HCT116 (cell line): Measurements from ENCODE around the gene GFM2. TPM values are rescaled to one million over a fixed set of nuclear protein-coding genes. Genes with fewer than 3 reads are reported as not detected.

Experiments
- ATAC-seq: fragments of 200-7000 bp; cut with Tn5 transposase; 2 replicates; pipeline ENCODE4 v1.9.1; 2020; ENCODE audit warnings: mild to moderate bottlenecking, moderate library complexity
- BruUV-seq: library from RNA; stranded (reverse); fragments of 400-500 nt; replicated peaks from 2 replicates; lab custom pipeline; 2021; lab: Mats Ljungman, UMichigan
- CTCF ChIA-PET: fragments of 300-600 bp; sonication (Branson Sonifier 250); formaldehyde crosslinking; loops from one replicate; lab custom pipeline; 2021; ENCODE audit warnings: antibody characterized with exemption; lab: Charles Lee
- POLR2A ChIA-PET: fragments of 300-600, 350-600 bp; sonication (Branson Sonifier 250); formaldehyde crosslinking; loops from one replicate; lab custom pipeline; 2021; ENCODE audit warnings: antibody characterized with exemption; lab: Charles Lee
- RAD21 ChIA-PET, 2 experiments: fragments of 300-600 bp; sonication (Branson Sonifier 250); formaldehyde crosslinking; loops; one replicate each; lab custom pipeline; 2023; ENCODE audit warnings: low total read pairs in 2 of 2; ENCODE audit not compliant: uncharacterized antibody in 2 of 2, unreplicated experiment in 2 of 2, low non-redundant PET in 1 of 2; lab: Charles Lee
- DNase-seq: peaks from one replicate; pipeline ENCODE4 v3.0.0-alpha.2; 2010; ENCODE audit warnings: low read depth, low spot score
- H2AFZ ChIP-seq: fragments of 200-600 bp; shearing (Covaris generic), sonication (generic); 2 replicates; pipeline ENCODE4 v1.6.1; 2017; ENCODE audit warnings: low read depth, mixed run types, mixed read lengths, antibody characterized with exemption, low read length; ENCODE audit not compliant: poor library complexity, severe bottlenecking
- H3K27ac ChIP-seq: 2 replicates; pipeline ENCODE4 v1.5.1; 2012; ENCODE audit warnings: low read depth, low read length
- H3K27me3 ChIP-seq: fragments of 200-600 bp; sonication (generic); 2 replicates; pipeline ENCODE4 v1.6.1; 2016; ENCODE audit warnings: mixed run types, low read length, mixed read lengths; ENCODE audit not compliant: insufficient read depth
- H3K36me3 ChIP-seq, 2 experiments: fragments of 200-500 bp in 1 of 2; fragments of 200-600 bp in 1 of 2; sonication (Bioruptor generic) in 1 of 2; sonication (generic) in 1 of 2; 2 replicates each; pipeline versions ENCODE4 v1.5.1 to v1.6.1; 2014 to 2016; ENCODE audit warnings: low read length in 2 of 2, inconsistent platforms in 1 of 2, mixed read lengths in 1 of 2, mixed run types in 1 of 2; ENCODE audit not compliant: insufficient read depth in 2 of 2, control insufficient read depth in 1 of 2
- H3K4me1 ChIP-seq, 2 experiments: fragments of 200-600 bp in 1 of 2; sonication (generic) in 1 of 2; 2 replicates each; pipeline versions ENCODE4 v1.5.1 to v1.6.1; 2012 to 2017; ENCODE audit warnings: low read length in 2 of 2, inconsistent platforms in 1 of 2, mild to moderate bottlenecking in 1 of 2, mixed read lengths in 1 of 2, mixed run types in 1 of 2, moderate library complexity in 1 of 2; ENCODE audit not compliant: insufficient read depth in 2 of 2, control insufficient read depth in 1 of 2
- H3K4me2 ChIP-seq: fragments of 200-600 bp; sonication (generic); 2 replicates; pipeline ENCODE4 v1.6.1; 2017; ENCODE audit warnings: mixed run types, low read length, mixed read lengths
- H3K4me3 ChIP-seq, 2 experiments: fragments of 200-600 bp in 1 of 2; sonication (generic) in 1 of 2; replicated peaks in 1 of 2; 2 replicates each; pipeline ENCODE4 v1.5.1; 2011 to 2016; ENCODE audit warnings: low read length in 2 of 2, control low read depth in 1 of 2, low read depth in 1 of 2, mild to moderate bottlenecking in 1 of 2, mixed read lengths in 1 of 2, mixed run types in 1 of 2
- H3K79me2 ChIP-seq: fragments of 200-600 bp; sonication (generic); 2 replicates; pipeline ENCODE4 v1.6.1; 2017; ENCODE audit warnings: mild to moderate bottlenecking, mixed run types, low read length, moderate library complexity, mixed read lengths; ENCODE audit not compliant: insufficient read depth
- H3K9ac ChIP-seq: fragments of 200-600 bp; sonication (generic); 2 replicates; pipeline ENCODE4 v1.6.1; 2016; ENCODE audit warnings: low read length, mixed read lengths
- H3K9me2 ChIP-seq: fragments of 200-600 bp; sonication (generic), shearing (Covaris generic); 2 replicates; pipeline ENCODE4 v1.6.1; 2017; ENCODE audit warnings: mixed run types, mild to moderate bottlenecking, moderate library complexity; ENCODE audit not compliant: insufficient read depth
- H3K9me3 ChIP-seq, 2 experiments: fragments of 200-500 bp in 1 of 2; fragments of 200-600 bp in 1 of 2; sonication (Bioruptor generic) in 1 of 2; sonication (generic) in 1 of 2; 2 replicates each; pipeline ENCODE4 v1.6.1; 2014 to 2017; ENCODE audit warnings: low read length in 2 of 2, mixed read lengths in 2 of 2, inconsistent platforms in 1 of 2, low read depth in 1 of 2, mild to moderate bottlenecking in 1 of 2, mixed run types in 1 of 2, moderate library complexity in 1 of 2; ENCODE audit not compliant: control insufficient read depth in 1 of 2, insufficient read depth in 1 of 2
- H4K20me1 ChIP-seq: fragments of 200-600 bp; sonication (generic), shearing (Covaris generic); 2 replicates; pipeline ENCODE4 v1.6.1; 2017; ENCODE audit warnings: mixed run types, mild to moderate bottlenecking, moderate library complexity; ENCODE audit not compliant: insufficient read depth
- CEBPB ChIP-seq: IDR thresholded peaks from 2 replicates; pipeline ENCODE4 v1.6.1; 2012; ENCODE audit warnings: low read depth
- CTCF ChIP-seq, 3 experiments: fragments of 200-600 bp in 1 of 3; sonication (generic) in 1 of 3; IDR thresholded peaks in 2 of 3; conservative IDR thresholded peaks in 1 of 3; 2 replicates each; pipeline ENCODE4 v1.5.1; 2012 to 2017; ENCODE audit warnings: low read depth in 2 of 3, low read length in 2 of 3, antibody characterized with exemption in 1 of 3, borderline replicate concordance in 1 of 3, control low read depth in 1 of 3, mild to moderate bottlenecking in 1 of 3, mixed read lengths in 1 of 3, mixed run types in 1 of 3, moderate library complexity in 1 of 3; ENCODE audit not compliant: insufficient read depth in 1 of 3
- EGR1 ChIP-seq: IDR thresholded peaks from 2 replicates; pipeline ENCODE4 v1.6.1; 2012; ENCODE audit warnings: low read depth
- FOSL1 ChIP-seq: IDR thresholded peaks from 2 replicates; pipeline ENCODE4 v1.6.1; 2012; ENCODE audit warnings: low read depth
- JUND ChIP-seq: IDR thresholded peaks from 2 replicates; pipeline ENCODE4 v1.6.1; 2012
- RAD21 ChIP-seq: IDR thresholded peaks from 2 replicates; pipeline ENCODE4 v1.6.1; 2012; ENCODE audit warnings: low read depth, mild to moderate bottlenecking
- SP1 ChIP-seq: IDR thresholded peaks from 2 replicates; pipeline ENCODE4 v1.6.1; 2012; ENCODE audit warnings: low read depth
- ZBTB33 ChIP-seq: IDR thresholded peaks from 2 replicates; pipeline ENCODE4 v1.6.1; 2011; ENCODE audit warnings: mild to moderate bottlenecking, low read length, moderate library complexity; ENCODE audit not compliant: insufficient replicate concordance; ENCODE audit errors: extremely low read depth
- ZNF274 ChIP-seq: fragments of 200-500 bp; sonication (Bioruptor generic); IDR thresholded peaks from 2 replicates; pipeline ENCODE4 v1.6.1; 2014; ENCODE audit warnings: mild to moderate bottlenecking, low read depth, low read length, inconsistent platforms
- intact Hi-C: fragments of 100-400 bp; cut with micrococcal nuclease; formaldehyde crosslinking; loops from 2 replicates; pipeline ENCODE4 v1.10.0; 2022
- total RNA-seq: library from RNA; stranded (reverse); gene quantifications from one replicate; pipeline ENCODE4 v1.2.1, GENCODE V29; 2021; ENCODE audit not compliant: unreplicated experiment

The GFM2 gene
- total RNA-seq, 1 experiment from 2014 or later = 25.0 TPM

GRCh38 chr5:74672215-74672877, 94.6 kb downstream of the GFM2 start:
- intact Hi-C loops = loop anchor here (2.0 to 10.0 kb wide), 2 partner anchors 592 to 1582 kb away; no protein-coding TSS in a partner anchor
- TF ChIP-seq SP1 = no peak
- no peak for TF ChIP-seq CTCF (IDR thresholded peaks at IDR 0.05 in 2 of 3, conservative IDR thresholded peaks at IDR 0.05 in 1 of 3; ENCODE audit: borderline replicate concordance in 1 of 3, insufficient read depth in 1 of 3, low read depth in 2 of 3, low read length in 2 of 3)
- no peak for TF ChIP-seq EGR1
- TF ChIP-seq ZNF274 = no peak
- TF ChIP-seq RAD21 = no peak
- no peak for TF ChIP-seq FOSL1
- TF ChIP-seq CEBPB = no peak
- no peak for TF ChIP-seq ZBTB33
- no peak for TF ChIP-seq JUND
- TF ChIP-seq, all 23 proteins: peak for 0
- Histone ChIP-seq H4K20me1 (no peaks in the 10 kb centered on the region), H3K9me2 (no peaks in the 10 kb centered on the region), H2AFZ (no peak overlapping the region), H3K4me1 (peaks cover 0 to 6% of the 10 kb centered on the region in 2 experiments; a peak in 2 of 4 replicates), H3K9me3 (no peaks in the 10 kb centered on the region), H3K79me2 (no peaks in the 10 kb centered on the region), H3K9ac (no peak overlapping the region), H3K4me2 (no peak overlapping the region), H3K36me3 (no peaks in the 10 kb centered on the region), H3K27me3 (no peaks in the 10 kb centered on the region), H3K27ac (no peak overlapping the region), H3K4me3 (no peak overlapping the region)
- ChIA-PET CTCF (interaction anchor here (2.7 kb wide), 1 partner anchor 246 kb away, joined by 10 read pairs; no protein-coding TSS in a partner anchor), RAD21 (interaction anchor here (0.6 to 1.3 kb wide), 2 partner anchors 11 to 246 kb away, joined by 3 to 5 read pairs; no protein-coding TSS in a partner anchor), POLR2A (no interaction called here)
- DNase-seq (no peak), ATAC-seq (no peak)
- no TSS peak for BruUV-seq

Other genes with a start within 250 kb of the GFM2 start
- 30.0 TPM for gene ENC1, start 126.4 kb downstream of the GFM2 start, total RNA-seq
- gene HEXB, start 81.9 kb downstream of the GFM2 start, total RNA-seq = 123 TPM
- gene NSA2, start 132 bp upstream of the GFM2 start, total RNA-seq = 108 TPM
- 23.2 TPM for gene FAM169A, start 99.3 kb upstream of the GFM2 start, total RNA-seq